Measurements from ENCODE around the gene MINAR1. TPM values are rescaled to one million over a fixed set of nuclear protein-coding genes. Genes with fewer than 3 reads are reported as not detected.
"Not testable (repeated sequence)": the region's sequence is repeated elsewhere in the genome, so short reads cannot be mapped to it uniquely, and the experiment has no call there.

Gene MINAR1
- total RNA-seq = 0.19 TPM
- long read RNA-seq = 0 reads

GRCh38 chr15:79431636-79432344 lies at the start of gene MINAR1:
MINAR1 (plus strand) TSS chr15:79432336; CDS start chr15:79456148, 23,812 bp downstream.
- intact Hi-C loops (cut with DNase I) = no loop called here

GRCh38 chr15:79394231-79394630 lies 37.9 kb upstream of the MINAR1 start:
- intact Hi-C loops (cut with DNase I) = no loop called here
- no peak for DNase-seq (ENCODE audit: low spot score)

More at GRCh38 chr15:79431636-79432344, at the start of gene MINAR1:
- DNase-seq (ENCODE audit: low spot score) = no peak

- DNase-seq (ENCODE audit: low spot score) = no peak
- intact Hi-C loops (cut with DNase I) = no loop called here
Observed at GRCh38 chr15:79396850-79397249, 35.3 kb upstream of the MINAR1 start.

- intact Hi-C loops (cut with DNase I) = no loop called here
- no peak for DNase-seq (ENCODE audit: low spot score)
Observed at GRCh38 chr15:79397269-79397910, 34.7 kb upstream of the MINAR1 start.

GRCh38 chr15:79399606-79400005 lies 32.5 kb upstream of the MINAR1 start:
- intact Hi-C loops (cut with DNase I) = no loop called here
- no peak for DNase-seq (ENCODE audit: low spot score)

DNA sequence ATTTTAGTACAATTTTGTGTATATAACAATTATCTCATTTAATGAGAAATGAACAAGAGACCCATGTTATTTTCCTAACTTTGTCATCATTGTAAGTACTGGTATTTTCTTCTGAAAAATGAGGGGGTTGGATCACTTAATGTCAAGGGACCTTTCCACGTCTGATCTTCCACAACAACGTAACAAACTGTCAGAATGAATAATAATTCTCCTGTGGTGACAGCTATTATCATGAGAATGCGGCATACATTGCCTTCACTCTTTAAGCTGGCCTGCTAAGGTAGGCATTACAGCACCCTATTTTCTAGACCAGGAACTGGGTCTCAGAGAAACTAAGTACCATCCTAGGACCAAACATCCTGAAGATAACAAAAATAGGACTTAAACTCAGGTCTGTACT lies 31.5 kb upstream of the MINAR1 start:
- intact Hi-C loops (cut with DNase I) = no loop called here
- DNase-seq (ENCODE audit: low spot score) = no peak

DNA sequence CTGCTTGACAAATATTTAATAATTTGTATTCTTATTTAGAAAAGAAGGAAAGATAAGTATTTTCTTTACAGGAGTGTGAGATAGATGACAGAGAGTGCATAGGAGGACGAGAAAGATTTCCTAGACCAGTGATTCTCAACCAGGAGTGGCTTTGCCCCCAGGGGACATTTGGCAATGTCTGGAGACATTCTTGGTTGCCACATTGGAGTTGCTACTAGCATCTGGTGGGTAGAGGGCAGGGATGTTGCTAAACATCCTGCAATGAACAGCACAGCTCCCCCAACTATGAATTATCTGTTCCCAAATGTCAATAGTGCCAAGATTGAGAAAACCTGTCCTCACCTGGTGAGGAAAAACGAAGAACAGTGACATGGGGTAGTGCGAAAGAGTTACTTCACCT lies 30.8 kb upstream of the MINAR1 start:
- intact Hi-C loops (cut with DNase I) = no loop called here
- no peak for DNase-seq (ENCODE audit: low spot score)

DNA sequence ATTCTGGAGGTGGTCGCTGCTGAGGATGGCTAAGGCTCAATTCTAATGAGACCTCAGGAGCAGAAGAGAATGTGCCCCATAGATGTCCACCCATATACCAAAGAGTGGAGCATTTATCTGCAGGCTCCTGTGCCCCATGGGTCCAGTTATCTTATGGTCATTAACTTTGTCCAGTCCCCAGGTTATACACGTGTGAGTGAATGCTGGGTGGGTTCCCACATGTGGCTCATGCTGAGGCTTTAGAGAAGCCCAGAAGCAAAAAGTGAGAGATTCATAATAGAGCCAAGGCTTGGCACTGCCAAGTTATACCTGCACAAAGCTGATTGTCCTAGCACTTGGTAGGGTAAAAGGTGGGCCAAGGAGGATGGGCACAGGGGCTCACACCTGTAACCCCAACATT lies 30.0 kb upstream of the MINAR1 start:
- DNase-seq (ENCODE audit: low spot score) = no peak
- intact Hi-C loops (cut with DNase I) = no loop called here

- intact Hi-C loops (cut with DNase I) = no loop called here
- no peak for DNase-seq (ENCODE audit: low spot score)
Observed at GRCh38 chr15:79403501-79403900, 28.6 kb upstream of the MINAR1 start.

- intact Hi-C loops (cut with DNase I) = no loop called here
- DNase-seq (ENCODE audit: low spot score) = no peak
Observed at GRCh38 chr15:79406210-79406609, 25.9 kb upstream of the MINAR1 start.

DNA sequence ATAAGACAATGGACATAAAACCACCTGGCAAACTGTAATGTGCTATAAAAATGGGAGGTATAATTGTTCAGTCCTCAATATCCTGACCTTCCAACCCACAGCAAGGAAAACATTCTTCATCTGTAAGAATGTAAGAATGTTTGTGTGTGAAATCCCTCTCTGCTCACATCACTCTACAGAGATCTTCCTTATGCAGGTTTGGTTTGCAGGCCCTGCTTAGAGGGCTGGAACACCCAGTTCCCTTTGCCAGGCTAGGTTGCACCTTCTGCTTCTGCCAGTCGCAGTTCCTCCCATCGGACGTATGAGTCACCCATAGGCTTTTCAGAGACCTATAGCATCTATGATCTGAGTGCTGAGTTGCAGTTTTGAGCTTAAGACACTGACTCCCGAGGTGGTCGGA lies 24.1 kb upstream of the MINAR1 start:
- no peak for DNase-seq (ENCODE audit: low spot score)
- intact Hi-C loops (cut with DNase I) = no loop called here

GRCh38 chr15:79410237-79410636 lies 21.9 kb upstream of the MINAR1 start:
- no peak for DNase-seq (ENCODE audit: low spot score)
- intact Hi-C loops (cut with DNase I) = no loop called here

GRCh38 chr15:79412010-79412409 lies 20.1 kb upstream of the MINAR1 start:
- intact Hi-C loops (cut with DNase I) = no loop called here
- DNase-seq (ENCODE audit: low spot score) = no peak

- DNase-seq (ENCODE audit: low spot score) = no peak
- intact Hi-C loops (cut with DNase I) = no loop called here
Observed at GRCh38 chr15:79412429-79412828, 19.7 kb upstream of the MINAR1 start.

- no peak for DNase-seq (ENCODE audit: low spot score)
- intact Hi-C loops (cut with DNase I) = no loop called here
Observed at GRCh38 chr15:79416876-79417275, 15.3 kb upstream of the MINAR1 start.

GRCh38 chr15:79418693-79419279 lies 13.3 kb upstream of the MINAR1 start:
- DNase-seq (ENCODE audit: low spot score) = no peak
- intact Hi-C loops (cut with DNase I) = no loop called here

- intact Hi-C loops (cut with DNase I) = no loop called here
- no peak for DNase-seq (ENCODE audit: low spot score)
Observed at GRCh38 chr15:79425591-79426295, 6.4 kb upstream of the MINAR1 start.

GRCh38 chr15:79426899-79427298 lies 5.2 kb upstream of the MINAR1 start:
- intact Hi-C loops (cut with DNase I); DNase-seq (ENCODE audit: low spot score): not testable (repeated sequence)

DNA sequence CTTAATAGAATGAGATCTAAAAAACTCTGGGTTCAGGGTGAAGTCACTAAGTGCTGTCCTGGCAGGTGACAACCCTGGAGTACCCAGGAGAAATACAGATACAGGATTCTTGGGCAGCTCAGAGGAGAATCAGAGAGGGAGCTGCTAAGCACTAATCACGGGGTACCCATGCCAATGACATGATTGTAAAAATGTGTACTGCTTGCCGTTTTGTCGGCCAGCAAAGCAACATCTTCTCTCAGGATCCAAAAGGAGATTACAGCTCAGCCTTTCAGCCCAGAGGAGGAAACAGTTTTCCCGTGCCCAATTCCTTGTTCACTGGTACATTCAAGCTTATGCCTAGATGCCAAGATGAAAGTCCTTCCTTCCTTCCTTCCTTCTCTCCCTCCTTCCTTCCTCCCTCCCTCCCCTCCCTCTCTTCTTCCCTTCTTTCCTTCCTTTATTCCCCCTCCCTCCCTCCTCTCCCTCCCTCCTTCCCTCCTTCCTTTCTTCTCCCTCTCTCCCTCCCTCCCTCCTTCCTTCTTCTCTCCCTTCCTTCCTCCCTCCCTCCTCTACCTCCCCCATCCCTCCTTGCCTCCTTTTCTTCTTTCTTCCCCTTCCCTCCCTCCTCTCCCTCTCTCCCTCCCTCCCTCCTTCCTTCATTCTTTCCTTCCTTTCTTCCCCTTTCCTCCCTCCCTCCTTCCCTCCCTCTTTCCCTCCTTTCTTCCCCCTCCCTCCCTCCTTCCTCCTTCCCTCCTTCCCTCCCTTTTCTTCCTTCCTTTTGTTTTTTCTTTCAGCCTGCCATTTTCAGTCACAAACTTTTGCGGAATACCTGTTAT lies 4.1 kb upstream of the MINAR1 start:
- intact Hi-C loops (cut with DNase I) = no loop called here
- no peak for DNase-seq (ENCODE audit: low spot score)

Data from cardiac septum (tissue), 1 donor.